GM18519 (cell line): ENCODE data around the gene IL16.

Experiments used
- ATAC-seq: cut with Tn5 transposase; IDR thresholded peaks from one replicate; pipeline ENCODE4 v1.9.1; 2021; ENCODE audit warnings: mild to moderate bottlenecking, moderate library complexity; ENCODE audit not compliant: unreplicated experiment, low FRiP score

IL16 gene

GRCh38 chr15:81271761-81272644 lies 75.3 kb downstream of the IL16 start:
- ATAC-seq = no peak

GRCh38 chr15:81273200-81273599 lies 76.5 kb downstream of the IL16 start:
- ATAC-seq = no peak

DNA sequence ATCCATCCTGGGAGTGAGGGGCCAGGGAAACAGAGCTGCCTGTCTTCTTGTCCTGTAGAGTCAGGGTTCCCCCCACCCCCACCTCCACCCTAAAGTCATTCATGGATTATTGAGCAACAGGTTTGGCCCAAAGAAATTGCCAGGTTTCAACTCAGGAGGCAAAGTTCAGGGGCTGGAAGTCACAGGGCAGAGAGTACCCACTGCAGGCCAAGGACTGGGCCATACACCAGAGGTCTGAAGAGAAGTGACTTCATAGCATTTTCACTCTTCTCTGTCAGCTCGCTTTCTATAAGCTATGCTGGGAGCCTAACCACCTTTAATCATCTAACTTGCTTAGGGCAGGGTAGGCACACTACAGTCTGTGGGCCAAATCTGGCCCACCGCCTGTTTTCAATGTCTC lies 77.2 kb downstream of the IL16 start:
- ATAC-seq = no peak

DNA sequence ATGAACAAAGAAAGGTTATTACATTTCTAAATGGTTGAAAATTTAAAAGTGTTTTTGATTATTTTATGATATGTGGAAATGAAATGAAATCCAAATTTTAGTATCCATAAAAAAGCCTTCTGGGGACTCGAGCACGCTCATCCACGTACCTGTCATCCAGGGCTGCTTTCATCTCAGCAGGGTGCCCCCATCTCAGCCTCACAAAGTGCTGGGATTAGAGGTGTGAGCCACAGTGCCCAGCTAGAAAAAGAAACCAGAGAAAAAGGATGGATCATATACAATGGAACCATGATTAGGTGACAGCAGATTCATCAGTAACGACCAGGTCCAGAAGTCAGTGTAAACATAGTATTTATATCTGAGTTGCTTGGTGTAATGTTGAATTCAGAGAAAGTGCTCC lies 77.6 kb downstream of the IL16 start:
- no peak for ATAC-seq

- ATAC-seq = peak; percentile 61
Measured at GRCh38 chr15:81274931-81275707, 78.4 kb downstream of the IL16 start.

- no peak for ATAC-seq
Measured at GRCh38 chr15:81275711-81276392, 79.2 kb downstream of the IL16 start.

GRCh38 chr15:81276967-81277366 lies 80.3 kb downstream of the IL16 start:
- no peak for ATAC-seq

GRCh38 chr15:81277851-81278250 lies 81.2 kb downstream of the IL16 start:
- ATAC-seq = no peak

DNA sequence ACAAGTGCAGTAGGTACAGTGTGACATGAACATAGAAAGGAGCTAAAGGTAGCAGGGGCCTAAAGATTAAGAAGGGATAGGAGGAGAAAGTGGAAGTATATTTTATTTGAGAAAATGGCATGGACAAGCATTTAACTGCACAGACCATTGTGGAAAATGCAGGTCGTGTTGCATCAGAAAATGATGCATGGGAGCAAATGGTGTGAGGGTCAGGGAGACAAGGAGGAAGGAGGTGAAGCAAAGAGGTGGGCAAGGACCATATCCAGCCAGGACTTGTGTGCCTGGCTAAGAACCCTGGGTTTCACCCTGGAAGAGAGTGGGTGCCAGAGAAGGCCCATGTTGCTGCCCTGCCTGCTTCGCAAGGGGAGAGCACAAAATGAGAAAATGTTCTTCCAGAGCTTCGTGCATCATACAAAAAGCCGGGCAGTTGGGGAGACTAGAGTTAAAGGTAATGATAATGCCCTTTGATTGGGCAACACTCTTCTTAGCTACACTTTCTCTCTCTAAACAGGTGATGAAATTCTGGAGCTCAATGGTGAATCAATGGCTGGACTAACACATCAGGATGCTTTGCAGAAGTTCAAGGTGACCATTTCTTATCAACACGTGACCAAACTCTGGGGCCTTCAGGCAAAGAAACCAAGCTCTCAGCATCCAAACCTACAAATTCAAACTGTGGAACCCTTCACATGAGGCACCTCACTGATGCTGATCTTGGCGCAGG lies 81.8 kb downstream of the IL16 start:
- ATAC-seq = no peak

GRCh38 chr15:81279621-81280485 lies 83.2 kb downstream of the IL16 start:
- ATAC-seq = no peak

DNA sequence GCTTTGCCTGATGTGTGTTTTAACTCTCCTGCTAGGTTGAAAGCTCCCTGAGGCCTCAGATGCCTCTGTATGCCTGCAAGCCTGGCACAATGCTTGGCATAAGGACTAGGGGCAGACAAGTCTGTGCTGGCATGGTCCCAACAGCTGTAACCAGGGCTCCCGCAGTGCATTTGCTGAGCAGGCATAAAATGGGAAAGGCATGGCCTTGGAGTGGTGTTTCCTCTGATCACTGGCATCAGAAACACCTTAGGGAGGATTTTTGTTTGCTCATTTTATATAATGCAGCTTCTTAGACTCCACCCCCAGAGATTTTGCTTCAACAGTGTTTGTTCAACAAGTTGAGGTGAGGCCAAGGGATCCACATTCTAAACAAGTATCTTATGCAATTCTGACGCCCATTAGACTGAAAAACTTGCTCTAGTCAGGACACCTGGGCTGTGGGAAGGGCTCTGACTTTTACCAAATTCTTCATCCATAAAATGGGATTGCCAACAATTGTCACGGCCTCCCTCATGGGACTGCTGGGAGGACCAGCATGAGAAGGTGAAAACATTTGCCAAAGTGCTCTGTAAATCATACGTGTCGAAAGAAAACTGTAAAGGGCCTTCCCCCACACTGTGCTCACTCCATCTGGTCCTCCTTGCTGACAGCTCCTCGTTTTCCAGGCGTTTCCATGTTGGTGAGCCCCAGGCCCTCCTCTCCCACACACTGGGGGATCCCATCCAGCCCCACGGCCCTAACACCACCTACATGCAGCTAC lies 84.2 kb downstream of the IL16 start:
- no peak for ATAC-seq

DNA sequence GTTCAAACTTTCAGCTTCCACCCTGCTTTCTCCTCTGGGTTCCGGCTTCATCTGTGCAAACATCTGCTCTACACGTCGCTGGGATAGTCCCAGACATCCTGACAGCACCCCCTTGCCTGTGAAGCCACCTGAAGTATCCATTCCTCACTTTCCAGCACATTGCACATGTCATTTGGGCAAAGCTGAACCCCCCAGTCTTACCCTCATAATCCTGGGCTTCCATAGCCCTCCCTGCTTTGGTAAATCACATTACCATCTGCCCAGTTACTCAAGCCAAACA lies 84.7 kb downstream of the IL16 start:
- no peak for ATAC-seq

DNA sequence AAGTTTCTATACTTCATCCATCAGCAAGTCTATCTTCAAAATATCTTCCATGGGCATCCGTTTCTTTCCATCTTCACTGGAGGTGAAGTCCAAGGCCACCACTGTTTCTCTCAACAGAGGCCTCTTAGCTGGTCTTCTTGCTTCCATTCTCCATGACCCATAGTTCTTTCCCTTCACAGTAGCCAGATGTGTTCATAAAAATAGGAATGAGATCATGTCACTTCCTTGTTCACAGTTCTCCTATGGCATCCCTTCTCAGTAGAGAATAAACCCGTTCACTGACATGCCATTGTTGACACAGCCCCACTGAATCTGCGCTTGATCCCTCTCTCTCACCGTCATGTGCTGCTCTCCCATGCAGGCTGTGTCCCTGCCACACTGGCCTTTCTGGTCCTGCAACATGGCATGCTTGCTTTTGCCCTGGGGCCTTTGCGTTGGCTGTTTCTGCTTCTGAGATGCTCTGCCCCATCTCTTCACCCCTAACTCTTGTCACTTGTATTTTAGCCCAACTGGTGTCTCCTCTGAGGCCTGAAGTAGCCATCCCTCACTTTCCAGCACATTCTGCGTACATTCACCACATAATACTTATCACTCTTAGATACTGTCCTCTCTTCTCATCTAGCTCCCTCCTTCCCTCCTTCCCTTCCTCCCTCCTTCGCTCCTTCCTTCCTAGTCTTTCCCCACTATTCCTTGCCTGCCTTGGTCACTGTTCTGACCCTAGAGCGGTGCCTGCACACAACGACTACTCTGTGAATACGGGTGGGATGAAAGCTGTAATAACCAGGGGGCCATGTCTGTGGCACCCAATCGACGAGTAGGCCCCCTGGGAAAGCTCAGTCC lies 85.3 kb downstream of the IL16 start:
- ATAC-seq = no peak

DNA sequence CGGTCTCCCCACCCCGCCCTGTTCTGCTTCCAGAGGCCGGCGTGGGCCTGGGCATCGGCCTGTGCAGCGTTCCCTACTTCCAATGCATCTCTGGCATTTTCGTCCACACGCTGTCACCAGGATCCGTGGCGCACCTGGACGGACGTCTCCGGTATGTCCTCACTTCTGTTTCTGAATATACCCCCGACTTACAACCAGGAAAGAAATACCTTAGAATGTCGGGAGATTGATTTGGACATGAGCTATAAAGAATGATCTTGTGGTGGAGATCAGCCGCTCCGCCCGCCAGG lies 85.9 kb downstream of the IL16 start:
- no peak for ATAC-seq

DNA sequence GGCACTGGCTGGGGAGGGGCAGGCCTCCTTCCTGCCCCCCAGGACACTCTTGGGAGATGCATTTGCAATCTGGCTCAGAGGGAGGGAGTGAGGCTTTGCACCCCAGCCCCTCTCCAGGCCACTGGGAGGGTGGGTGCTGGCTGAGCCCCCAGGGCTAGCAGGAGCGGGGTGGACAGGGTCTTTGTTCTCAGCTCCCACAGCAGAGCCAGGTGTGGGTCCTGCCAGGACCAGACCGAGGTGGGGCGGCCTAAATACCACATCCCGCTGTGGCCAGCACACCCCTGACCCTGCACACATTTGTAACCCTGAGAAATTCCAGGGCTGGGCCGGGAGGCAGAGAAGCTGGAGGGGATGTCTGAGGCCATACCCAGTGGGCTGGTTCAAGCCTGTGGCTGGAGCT lies 86.2 kb downstream of the IL16 start:
- no peak for ATAC-seq

- ATAC-seq = no peak
Measured at GRCh38 chr15:81284256-81285031, 87.8 kb downstream of the IL16 start.

DNA sequence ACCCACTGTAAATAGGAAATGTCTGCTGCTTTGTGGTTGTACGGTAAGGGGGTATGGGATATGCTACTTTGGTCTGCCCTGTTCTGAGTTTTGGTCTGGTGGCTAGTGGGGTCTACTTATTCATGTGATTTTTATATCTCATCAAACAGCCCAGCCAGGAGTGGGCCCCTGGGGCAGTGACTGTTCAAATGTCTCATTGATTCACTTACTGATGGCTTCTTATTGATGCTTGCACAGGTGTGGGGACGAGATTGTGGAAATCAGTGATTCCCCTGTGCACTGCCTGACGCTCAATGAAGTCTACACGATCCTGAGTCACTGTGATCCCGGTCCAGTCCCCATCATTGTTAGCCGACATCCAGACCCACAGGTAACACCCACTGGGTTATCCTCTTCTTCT lies 88.8 kb downstream of the IL16 start:
- ATAC-seq = no peak

DNA sequence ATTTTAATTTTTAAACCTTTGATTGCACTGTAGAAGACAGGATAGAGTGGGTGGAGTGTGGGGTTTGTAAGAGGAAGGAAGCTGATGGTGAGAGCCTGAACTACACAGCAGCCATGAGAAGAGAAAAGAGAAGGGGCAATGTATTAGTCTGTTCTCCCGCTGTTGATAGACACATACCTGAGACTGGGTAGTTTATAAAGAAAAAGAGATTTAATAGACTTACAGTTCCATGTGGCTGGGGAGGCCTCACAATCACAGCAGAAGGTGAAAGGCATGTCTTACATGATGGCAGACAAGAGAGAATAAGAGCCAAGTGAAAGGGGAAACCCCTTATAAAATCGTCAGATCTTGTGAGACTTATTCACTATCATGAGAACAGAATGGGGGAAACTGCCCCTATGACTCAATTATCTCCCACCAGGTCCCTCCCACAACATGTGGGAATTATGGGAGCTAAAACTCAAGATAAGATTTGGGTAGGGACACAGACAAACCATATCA lies 90.0 kb downstream of the IL16 start:
- ATAC-seq = peak; percentile 36
